Measurements from ENCODE around the gene YIPF3.

The YIPF3 gene

GRCh38 chr6:43492673-43493072 is 24.1 kb downstream of the YIPF3 start:
- H3K4me1 ChIP-seq (ENCODE audit: insufficient read depth, low read length), result peaks cover 32% of the 10 kb centered on the region
- H3K36me3 ChIP-seq (ENCODE audit: insufficient read depth, low read length), result no peaks in the 10 kb centered on the region
- H3K9ac ChIP-seq (ENCODE audit: low read depth, low read length), result no peak overlapping the region
- H3K9me3 ChIP-seq (ENCODE audit: control insufficient read depth, insufficient read depth, low read length), result no peaks in the 10 kb centered on the region

GRCh38 chr6:43491750-43492661 is 24.7 kb downstream of the YIPF3 start:
- no peaks in the 10 kb centered on the region for H3K36me3 ChIP-seq (ENCODE audit: insufficient read depth, low read length)
- H3K9ac ChIP-seq (ENCODE audit: low read depth, low read length), result no peak overlapping the region
- H3K4me1 ChIP-seq (ENCODE audit: insufficient read depth, low read length), result peaks cover 32% of the 10 kb centered on the region
- H3K9me3 ChIP-seq (ENCODE audit: control insufficient read depth, insufficient read depth, low read length), result no peaks in the 10 kb centered on the region

- H3K36me3 ChIP-seq (ENCODE audit: insufficient read depth, low read length), result no peaks in the 10 kb centered on the region
- H3K9me3 ChIP-seq (ENCODE audit: control insufficient read depth, insufficient read depth, low read length), result no peaks in the 10 kb centered on the region
- no peak overlapping the region for H3K9ac ChIP-seq (ENCODE audit: low read depth, low read length)
- H3K4me1 ChIP-seq (ENCODE audit: insufficient read depth, low read length), result peaks cover 18% of the 10 kb centered on the region
Measured at GRCh38 chr6:43490523-43490939, 26.2 kb downstream of the YIPF3 start.

- Histone ChIP-seq H3K9me3 (ENCODE audit: control insufficient read depth, insufficient read depth, low read length) (no peaks in the 10 kb centered on the region), H3K4me1 (ENCODE audit: insufficient read depth, low read length) (peaks cover 11% of the 10 kb centered on the region), H3K36me3 (ENCODE audit: insufficient read depth, low read length) (no peaks in the 10 kb centered on the region), H3K9ac (ENCODE audit: low read depth, low read length) (no peak overlapping the region)
Measured at GRCh38 chr6:43489277-43490072, 27.3 kb downstream of the YIPF3 start.

- H3K4me1 ChIP-seq (ENCODE audit: insufficient read depth, low read length), result peaks cover 11% of the 10 kb centered on the region
- no peaks in the 10 kb centered on the region for H3K9me3 ChIP-seq (ENCODE audit: control insufficient read depth, insufficient read depth, low read length)
- H3K36me3 ChIP-seq (ENCODE audit: insufficient read depth, low read length), result no peaks in the 10 kb centered on the region
- no peak overlapping the region for H3K9ac ChIP-seq (ENCODE audit: low read depth, low read length)
Measured at GRCh38 chr6:43488667-43489276, 28.0 kb downstream of the YIPF3 start.

- no peaks in the 10 kb centered on the region for H3K9me3 ChIP-seq (ENCODE audit: control insufficient read depth, insufficient read depth, low read length)
- peaks cover 18% of the 10 kb centered on the region for H3K4me1 ChIP-seq (ENCODE audit: insufficient read depth, low read length)
- no peak overlapping the region for H3K9ac ChIP-seq (ENCODE audit: low read depth, low read length)
- no peaks in the 10 kb centered on the region for H3K36me3 ChIP-seq (ENCODE audit: insufficient read depth, low read length)
Measured at GRCh38 chr6:43481591-43482236, 35.0 kb downstream of the YIPF3 start.

- H3K4me1 ChIP-seq (ENCODE audit: insufficient read depth, low read length), result peaks cover 18% of the 10 kb centered on the region
- H3K36me3 ChIP-seq (ENCODE audit: insufficient read depth, low read length), result no peaks in the 10 kb centered on the region
- no peak overlapping the region for H3K9ac ChIP-seq (ENCODE audit: low read depth, low read length)
- no peaks in the 10 kb centered on the region for H3K9me3 ChIP-seq (ENCODE audit: control insufficient read depth, insufficient read depth, low read length)
Measured at GRCh38 chr6:43481075-43481474, 35.7 kb downstream of the YIPF3 start.

GRCh38 chr6:43478008-43478372 is 38.7 kb downstream of the YIPF3 start:
- Histone ChIP-seq H3K36me3 (ENCODE audit: insufficient read depth, low read length) (no peaks in the 10 kb centered on the region), H3K4me1 (ENCODE audit: insufficient read depth, low read length) (peaks cover 18% of the 10 kb centered on the region), H3K9ac (ENCODE audit: low read depth, low read length) (peak overlapping the region; percentile 77), H3K9me3 (ENCODE audit: control insufficient read depth, insufficient read depth, low read length) (no peaks in the 10 kb centered on the region)

GRCh38 chr6:43477235-43478007 is 39.3 kb downstream of the YIPF3 start, which contains the start of gene TJAP1:
TJAP1 (plus strand) TSS chr6:43477570; CDS start chr6:43499002, 21,432 bp downstream.
- Histone ChIP-seq H3K9me3 (ENCODE audit: control insufficient read depth, insufficient read depth, low read length) (no peaks in the 10 kb centered on the region), H3K4me1 (ENCODE audit: insufficient read depth, low read length) (peaks cover 16% of the 10 kb centered on the region), H3K9ac (ENCODE audit: low read depth, low read length) (peak within 1 kb of the TSS; percentile 77), H3K36me3 (ENCODE audit: insufficient read depth, low read length) (no peaks in the 10 kb centered on the region)

- Histone ChIP-seq H3K9me3 (ENCODE audit: control insufficient read depth, insufficient read depth, low read length) (no peaks in the 10 kb centered on the region), H3K4me1 (ENCODE audit: insufficient read depth, low read length) (peaks cover 9% of the 10 kb centered on the region), H3K9ac (ENCODE audit: low read depth, low read length) (peak overlapping the region; percentile 77), H3K36me3 (ENCODE audit: insufficient read depth, low read length) (no peaks in the 10 kb centered on the region)
Measured at GRCh38 chr6:43476746-43477145, 40.0 kb downstream of the YIPF3 start.

- Histone ChIP-seq H3K9me3 (ENCODE audit: control insufficient read depth, insufficient read depth, low read length) (no peaks in the 10 kb centered on the region), H3K36me3 (ENCODE audit: insufficient read depth, low read length) (no peaks in the 10 kb centered on the region), H3K9ac (ENCODE audit: low read depth, low read length) (no peak overlapping the region), H3K4me1 (ENCODE audit: insufficient read depth, low read length) (0 out of 2 replicates have a peak, but pooled peaks cover 5% of the 10 kb centered on the region)
Measured at GRCh38 chr6:43475516-43475915, 41.2 kb downstream of the YIPF3 start.

- no peak overlapping the region for H3K9ac ChIP-seq (ENCODE audit: low read depth, low read length)
- no peaks in the 10 kb centered on the region for H3K9me3 ChIP-seq (ENCODE audit: control insufficient read depth, insufficient read depth, low read length)
- no peaks in the 10 kb centered on the region; the same call in 1 of the 2 replicates for H3K4me1 ChIP-seq (ENCODE audit: insufficient read depth, low read length)
- no peaks in the 10 kb centered on the region for H3K36me3 ChIP-seq (ENCODE audit: insufficient read depth, low read length)
Measured at GRCh38 chr6:43472515-43472914, 44.2 kb downstream of the YIPF3 start.

GRCh38 chr6:43471399-43471798 is 45.3 kb downstream of the YIPF3 start:
- H3K4me1 ChIP-seq (ENCODE audit: insufficient read depth, low read length), result no peaks in the 10 kb centered on the region; the same call in 1 of the 2 replicates
- no peak overlapping the region for H3K9ac ChIP-seq (ENCODE audit: low read depth, low read length)
- H3K9me3 ChIP-seq (ENCODE audit: control insufficient read depth, insufficient read depth, low read length), result no peaks in the 10 kb centered on the region
- no peaks in the 10 kb centered on the region for H3K36me3 ChIP-seq (ENCODE audit: insufficient read depth, low read length)
